ENCODE results near the gene TMED9. TPM values are rescaled to one million over a fixed set of nuclear protein-coding genes. Genes with fewer than 3 reads are reported as not detected.

The TMED9 gene
- total RNA-seq, 4 donors from 2014 or later: 83.3 to 97.1 (median 95.8) TPM

GRCh38 chr5:177568326-177568725, 23.7 kb upstream of the TMED9 start:
- no peak overlapping the region for H3K4me3 ChIP-seq
- WGBS, 2 donors: 69 to 70% methylated on average over 7 of the region's 7 CpGs
- no peaks in the 10 kb centered on the region for H3K9me3 ChIP-seq
- H3K4me1 ChIP-seq: no peaks in the 10 kb centered on the region
- H3K27me3 ChIP-seq: no peaks in the 10 kb centered on the region
- no peak overlapping the region for H3K27ac ChIP-seq
- DNase-seq (ENCODE audit: low spot score in 2 of 2): no peak
- H3K36me3 ChIP-seq: no peaks in the 10 kb centered on the region
- TF ChIP-seq POLR2A (IDR thresholded peaks at IDR 0.05) (no peak), EP300 (IDR thresholded peaks at IDR 0.05) (no peak), CTCF (IDR thresholded peaks at IDR 0.05) (no peak)

GRCh38 chr5:177569894-177570293, 22.1 kb upstream of the TMED9 start:
- Histone ChIP-seq H3K4me3 (no peak overlapping the region), H3K36me3 (no peaks in the 10 kb centered on the region), H3K9me3 (no peaks in the 10 kb centered on the region), H3K27me3 (no peaks in the 10 kb centered on the region), H3K27ac (no peak overlapping the region), H3K4me1 (no peaks in the 10 kb centered on the region)
- TF ChIP-seq CTCF (IDR thresholded peaks at IDR 0.05) (no peak), POLR2A (IDR thresholded peaks at IDR 0.05) (no peak), EP300 (IDR thresholded peaks at IDR 0.05) (no peak)
- DNase-seq (ENCODE audit: low spot score in 2 of 2): no peak
- WGBS, 2 donors: 66 to 79% methylated on average over 2 of the region's 2 CpGs

- TF ChIP-seq POLR2A (IDR thresholded peaks at IDR 0.05) (no peak), EP300 (IDR thresholded peaks at IDR 0.05) (no peak), CTCF (IDR thresholded peaks at IDR 0.05) (no peak)
- no peaks in the 10 kb centered on the region for H3K4me1 ChIP-seq
- H3K27ac ChIP-seq: no peak overlapping the region
- 46 to 48% methylated on average over 1 of the region's 1 CpG for WGBS, 2 donors
- no peak for DNase-seq (ENCODE audit: low spot score in 2 of 2)
- H3K9me3 ChIP-seq: no peaks in the 10 kb centered on the region
- H3K4me3 ChIP-seq: no peak overlapping the region
- H3K27me3 ChIP-seq: no peaks in the 10 kb centered on the region
- H3K36me3 ChIP-seq: no peaks in the 10 kb centered on the region
These were observed 16.5 kb upstream of the TMED9 start for GRCh38 chr5:177575488-177575887.

GRCh38 chr5:177576169-177576568, 15.8 kb upstream of the TMED9 start:
- no peaks in the 10 kb centered on the region for H3K4me1 ChIP-seq
- no peak for DNase-seq (ENCODE audit: low spot score in 2 of 2)
- no peaks in the 10 kb centered on the region for H3K27me3 ChIP-seq
- H3K4me3 ChIP-seq: no peak overlapping the region
- H3K36me3 ChIP-seq: no peaks in the 10 kb centered on the region
- WGBS, 2 donors: 79 to 92% methylated on average over 10 of the region's 10 CpGs
- H3K9me3 ChIP-seq: no peaks in the 10 kb centered on the region
- no peak for TF ChIP-seq POLR2A (IDR thresholded peaks at IDR 0.05)
- TF ChIP-seq CTCF (IDR thresholded peaks at IDR 0.05): no peak
- no peak for TF ChIP-seq EP300 (IDR thresholded peaks at IDR 0.05)
- no peak overlapping the region for H3K27ac ChIP-seq

GRCh38 chr5:177578316-177578715, 13.7 kb upstream of the TMED9 start:
- TF ChIP-seq POLR2A (IDR thresholded peaks at IDR 0.05) (no peak), EP300 (IDR thresholded peaks at IDR 0.05) (no peak), CTCF (IDR thresholded peaks at IDR 0.05) (no peak)

More at GRCh38 chr5:177578316-177578715, 13.7 kb upstream of the TMED9 start:
- Histone ChIP-seq H3K27me3 (no peaks in the 10 kb centered on the region), H3K9me3 (no peaks in the 10 kb centered on the region), H3K4me1 (no peaks in the 10 kb centered on the region), H3K36me3 (no peaks in the 10 kb centered on the region), H3K4me3 (no peak overlapping the region), H3K27ac (no peak overlapping the region)
- 91 to 92% methylated on average over 8 of the region's 8 CpGs for WGBS, 2 donors
- DNase-seq (ENCODE audit: low spot score in 2 of 2): no peak

Data from tibial nerve (tissue), 4 donors.